Central memory CD8-positive, alpha-beta T cell (primary cell): ENCODE measurements around the gene MRPL42.
A peak's percentile ranks its signal among the peaks of the same experiment; 100 is the strongest.

Source experiments
- ATAC-seq: fragments of 150-1000 bp; cut with Tn5 transposase; replicated peaks from 2 replicates; pipeline ENCODE4 v1.10.0; 2022; ENCODE audit warnings: mild to moderate bottlenecking, moderate FRiP score, moderate number of reproducible peaks; ENCODE audit not compliant: poor library complexity, severe bottlenecking; ENCODE audit errors: extremely low read depth
- DNase-seq, 2 donors: peaks; one replicate each; pipeline ENCODE4 v3.0.0; 2021; ENCODE audit warnings: low spot score in 2 of 2
- H3K27ac Mint-ChIP-seq: one replicate; pipeline ENCODE4 v1.8.0; 2022; ENCODE audit warnings: low read depth, mild to moderate bottlenecking, moderate library complexity, mixed read lengths
- H3K27me3 Mint-ChIP-seq: one replicate; pipeline ENCODE4 v1.8.0; 2022; ENCODE audit warnings: mixed read lengths
- H3K36me3 Mint-ChIP-seq: one replicate; pipeline ENCODE4 v1.8.0; 2022; ENCODE audit warnings: mild to moderate bottlenecking, moderate library complexity, mixed read lengths; ENCODE audit not compliant: insufficient read depth
- H3K4me1 Mint-ChIP-seq: one replicate; pipeline ENCODE4 v1.8.0; 2022; ENCODE audit warnings: mixed read lengths
- H3K4me3 Mint-ChIP-seq: one replicate; pipeline ENCODE4 v1.8.0; 2022; ENCODE audit warnings: mild to moderate bottlenecking, moderate library complexity, mixed read lengths
- H3K9me3 Mint-ChIP-seq: one replicate; pipeline ENCODE4 v1.8.0; 2022; ENCODE audit warnings: mixed read lengths

Gene MRPL42

GRCh38 chr12:93438266-93439050 lies 28.9 kb upstream of the MRPL42 start:
- ATAC-seq: no peak
- peak overlapping the region; percentile 43 for H3K4me3 Mint-ChIP-seq
- peaks cover 62% of the 10 kb centered on the region for H3K4me1 Mint-ChIP-seq
- no peaks in the 10 kb centered on the region for H3K27me3 Mint-ChIP-seq
- H3K9me3 Mint-ChIP-seq: no peaks in the 10 kb centered on the region
- no peak for DNase-seq
- H3K27ac Mint-ChIP-seq: peak overlapping the region; percentile 83
- H3K36me3 Mint-ChIP-seq: peaks cover 18% of the 10 kb centered on the region

GRCh38 chr12:93440043-93440835 lies 27.1 kb upstream of the MRPL42 start:
- Mint-ChIP-seq H3K27me3 (no peaks in the 10 kb centered on the region), H3K4me1 (peaks cover 58% of the 10 kb centered on the region), H3K9me3 (no peaks in the 10 kb centered on the region), H3K27ac (peak overlapping the region; percentile 95), H3K36me3 (peaks cover 16% of the 10 kb centered on the region), H3K4me3 (peak overlapping the region; percentile 96)
- DNase-seq (no peak), ATAC-seq (no peak)

GRCh38 chr12:93441081-93441616 lies 26.2 kb upstream of the MRPL42 start:
- peak; percentile 11 to 25 for DNase-seq
- peaks cover 56% of the 10 kb centered on the region for H3K4me1 Mint-ChIP-seq

GRCh38 chr12:93441617-93442410 lies 25.5 kb upstream of the MRPL42 start, which contains the start of gene UBE2N:
UBE2N (minus strand) TSS chr12:93441947; CDS start chr12:93441884, 63 bp downstream.
- Mint-ChIP-seq H3K27me3 (no peaks in the 10 kb centered on the region), H3K27ac (peak within 1 kb of the TSS; percentile 96), H3K4me3 (peak within 1 kb of the TSS; percentile 96), H3K4me1 (peaks cover 49% of the 10 kb centered on the region), H3K36me3 (peaks cover 12% of the 10 kb centered on the region), H3K9me3 (no peaks in the 10 kb centered on the region)
- ATAC-seq (peak; percentile 83), DNase-seq (peak; percentile 91 to 93)

More at GRCh38 chr12:93441081-93441616, 26.2 kb upstream of the MRPL42 start:
- peaks cover 14% of the 10 kb centered on the region for H3K36me3 Mint-ChIP-seq
- peak overlapping the region; percentile 96 for H3K4me3 Mint-ChIP-seq
- H3K27me3 Mint-ChIP-seq: no peaks in the 10 kb centered on the region
- peak; percentile 7 for ATAC-seq
- peak overlapping the region; percentile 96 for H3K27ac Mint-ChIP-seq
- H3K9me3 Mint-ChIP-seq: no peaks in the 10 kb centered on the region

- ATAC-seq (no peak), DNase-seq (no peak)
- H3K4me3 Mint-ChIP-seq: peak overlapping the region; percentile 95
- H3K27me3 Mint-ChIP-seq: no peaks in the 10 kb centered on the region
- peak overlapping the region; percentile 96 for H3K27ac Mint-ChIP-seq
- H3K4me1 Mint-ChIP-seq: peaks cover 40% of the 10 kb centered on the region
- H3K9me3 Mint-ChIP-seq: no peaks in the 10 kb centered on the region
- peaks cover 12% of the 10 kb centered on the region for H3K36me3 Mint-ChIP-seq
Measured at GRCh38 chr12:93442411-93443340, 24.6 kb upstream of the MRPL42 start.

- no peaks in the 10 kb centered on the region for H3K27me3 Mint-ChIP-seq
- DNase-seq (no peak), ATAC-seq (no peak)
- no peaks in the 10 kb centered on the region for H3K9me3 Mint-ChIP-seq
- H3K4me3 Mint-ChIP-seq: no peak overlapping the region
- no peak overlapping the region for H3K27ac Mint-ChIP-seq
- H3K4me1 Mint-ChIP-seq: peaks cover 31% of the 10 kb centered on the region
- peaks cover 12% of the 10 kb centered on the region for H3K36me3 Mint-ChIP-seq
Measured at GRCh38 chr12:93443576-93443975, 23.7 kb upstream of the MRPL42 start.

GRCh38 chr12:93447555-93448290 lies 19.6 kb upstream of the MRPL42 start:
- peaks cover 3% of the 10 kb centered on the region for H3K4me1 Mint-ChIP-seq
- H3K9me3 Mint-ChIP-seq: no peaks in the 10 kb centered on the region
- no peaks in the 10 kb centered on the region for H3K27me3 Mint-ChIP-seq
- H3K4me3 Mint-ChIP-seq: no peak overlapping the region
- no peak for DNase-seq
- no peaks in the 10 kb centered on the region for H3K36me3 Mint-ChIP-seq
- ATAC-seq: no peak
- no peak overlapping the region for H3K27ac Mint-ChIP-seq

- DNase-seq (no peak), ATAC-seq (no peak)
- peaks cover 1% of the 10 kb centered on the region for H3K27me3 Mint-ChIP-seq
- no peaks in the 10 kb centered on the region for H3K4me1 Mint-ChIP-seq
- no peak overlapping the region for H3K27ac Mint-ChIP-seq
- no peaks in the 10 kb centered on the region for H3K9me3 Mint-ChIP-seq
- no peak overlapping the region for H3K4me3 Mint-ChIP-seq
- no peaks in the 10 kb centered on the region for H3K36me3 Mint-ChIP-seq
Measured at GRCh38 chr12:93448796-93449195, 18.5 kb upstream of the MRPL42 start.

GRCh38 chr12:93449277-93449676 lies 18.0 kb upstream of the MRPL42 start:
- Mint-ChIP-seq H3K27me3 (peaks cover 6% of the 10 kb centered on the region), H3K4me1 (no peaks in the 10 kb centered on the region), H3K9me3 (no peaks in the 10 kb centered on the region), H3K36me3 (no peaks in the 10 kb centered on the region), H3K27ac (no peak overlapping the region), H3K4me3 (no peak overlapping the region)
- DNase-seq (no peak), ATAC-seq (no peak)

GRCh38 chr12:93451423-93452158 lies 15.7 kb upstream of the MRPL42 start:
- Mint-ChIP-seq H3K27me3 (peaks cover 9% of the 10 kb centered on the region), H3K4me1 (no peaks in the 10 kb centered on the region), H3K4me3 (no peak overlapping the region), H3K9me3 (no peaks in the 10 kb centered on the region), H3K27ac (no peak overlapping the region), H3K36me3 (no peaks in the 10 kb centered on the region)
- ATAC-seq (no peak), DNase-seq (no peak)
